GM06990 (cell line): Measurements from ENCODE around the gene SLX9.

Source experiments
- DNase-seq: peaks from one replicate; pipeline ENCODE4 v3.0.0-alpha.2; 2011; ENCODE audit not compliant: insufficient read length; ENCODE audit errors: extremely low read depth
- H3K27me3 ChIP-seq: replicated peaks from 2 replicates; pipeline ENCODE4 v1.6.0; 2011; ENCODE audit warnings: low read length; ENCODE audit not compliant: control insufficient read depth, insufficient read depth
- H3K36me3 ChIP-seq: 2 replicates; pipeline ENCODE4 v1.5.1; 2011; ENCODE audit warnings: low read length; ENCODE audit not compliant: control insufficient read depth, insufficient read depth
- H3K4me3 ChIP-seq: replicated peaks from 2 replicates; pipeline ENCODE4 v1.5.1; 2011; ENCODE audit warnings: low read depth, mild to moderate bottlenecking, control low read depth, low read length
- TF ChIP-seq, protein P1 (sequence below): IDR thresholded peaks from 2 replicates; pipeline ENCODE4 v1.5.1; 2011; ENCODE audit warnings: low read length, control low read depth, mild to moderate bottlenecking, inconsistent platforms; ENCODE audit not compliant: insufficient read depth, poor library complexity, severe bottlenecking

SLX9 gene

GRCh38 chr21:44949779-44950198 is 10.0 kb downstream of the SLX9 start:
- H3K4me3 ChIP-seq, result no peak overlapping the region
- TF ChIP-seq, protein P1, sequence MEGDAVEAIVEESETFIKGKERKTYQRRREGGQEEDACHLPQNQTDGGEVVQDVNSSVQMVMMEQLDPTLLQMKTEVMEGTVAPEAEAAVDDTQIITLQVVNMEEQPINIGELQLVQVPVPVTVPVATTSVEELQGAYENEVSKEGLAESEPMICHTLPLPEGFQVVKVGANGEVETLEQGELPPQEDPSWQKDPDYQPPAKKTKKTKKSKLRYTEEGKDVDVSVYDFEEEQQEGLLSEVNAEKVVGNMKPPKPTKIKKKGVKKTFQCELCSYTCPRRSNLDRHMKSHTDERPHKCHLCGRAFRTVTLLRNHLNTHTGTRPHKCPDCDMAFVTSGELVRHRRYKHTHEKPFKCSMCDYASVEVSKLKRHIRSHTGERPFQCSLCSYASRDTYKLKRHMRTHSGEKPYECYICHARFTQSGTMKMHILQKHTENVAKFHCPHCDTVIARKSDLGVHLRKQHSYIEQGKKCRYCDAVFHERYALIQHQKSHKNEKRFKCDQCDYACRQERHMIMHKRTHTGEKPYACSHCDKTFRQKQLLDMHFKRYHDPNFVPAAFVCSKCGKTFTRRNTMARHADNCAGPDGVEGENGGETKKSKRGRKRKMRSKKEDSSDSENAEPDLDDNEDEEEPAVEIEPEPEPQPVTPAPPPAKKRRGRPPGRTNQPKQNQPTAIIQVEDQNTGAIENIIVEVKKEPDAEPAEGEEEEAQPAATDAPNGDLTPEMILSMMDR, result peak; percentile 92
- no peaks in the 10 kb centered on the region for H3K27me3 ChIP-seq
- peaks cover 29% of the 10 kb centered on the region for H3K36me3 ChIP-seq
- DNase-seq, result peak; percentile 53

GRCh38 chr21:44950351-44950750 is 10.5 kb downstream of the SLX9 start:
- TF ChIP-seq, protein P1, result no peak
- Histone ChIP-seq H3K36me3 (peaks cover 28% of the 10 kb centered on the region), H3K27me3 (no peaks in the 10 kb centered on the region), H3K4me3 (no peak overlapping the region)
- DNase-seq, result no peak

DNA sequence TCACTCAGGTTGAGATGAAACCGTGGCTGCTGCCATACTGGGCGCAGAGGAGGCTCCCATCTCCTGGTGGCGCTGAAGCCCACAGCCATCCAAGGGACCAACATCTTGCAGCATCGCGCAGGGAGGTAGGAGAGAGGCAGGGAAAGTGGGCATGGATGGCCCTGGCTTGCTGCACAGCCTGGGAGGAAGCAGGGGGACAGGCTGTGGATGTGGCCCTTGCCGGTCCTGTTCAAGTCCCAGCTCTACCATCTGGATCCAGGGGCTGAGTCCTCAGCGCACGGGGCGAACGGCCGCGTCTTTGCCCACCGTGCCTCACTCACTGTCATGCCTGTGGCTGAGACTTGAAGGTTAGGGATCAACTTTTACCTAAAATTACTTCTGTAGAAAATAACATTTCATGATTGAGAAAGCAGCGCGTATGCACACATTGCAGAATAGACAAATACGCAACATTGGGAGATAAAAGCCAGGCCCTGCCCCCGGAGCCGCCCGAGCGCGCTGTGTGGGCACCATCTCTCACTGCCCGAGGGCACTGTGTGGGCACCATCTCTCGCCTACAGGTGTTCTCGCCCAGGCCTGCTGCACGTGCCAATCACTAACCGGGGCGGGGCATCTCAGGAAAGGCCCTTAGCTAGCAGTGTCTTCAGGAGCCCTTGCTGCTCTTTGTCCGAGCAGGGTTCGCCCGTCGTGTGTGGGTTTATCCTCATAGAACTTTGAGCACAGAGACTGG is 11.5 kb downstream of the SLX9 start:
- no peak for DNase-seq
- Histone ChIP-seq H3K36me3 (peaks cover 29% of the 10 kb centered on the region), H3K4me3 (no peak overlapping the region), H3K27me3 (no peaks in the 10 kb centered on the region)
- TF ChIP-seq, protein P1, result no peak

DNA sequence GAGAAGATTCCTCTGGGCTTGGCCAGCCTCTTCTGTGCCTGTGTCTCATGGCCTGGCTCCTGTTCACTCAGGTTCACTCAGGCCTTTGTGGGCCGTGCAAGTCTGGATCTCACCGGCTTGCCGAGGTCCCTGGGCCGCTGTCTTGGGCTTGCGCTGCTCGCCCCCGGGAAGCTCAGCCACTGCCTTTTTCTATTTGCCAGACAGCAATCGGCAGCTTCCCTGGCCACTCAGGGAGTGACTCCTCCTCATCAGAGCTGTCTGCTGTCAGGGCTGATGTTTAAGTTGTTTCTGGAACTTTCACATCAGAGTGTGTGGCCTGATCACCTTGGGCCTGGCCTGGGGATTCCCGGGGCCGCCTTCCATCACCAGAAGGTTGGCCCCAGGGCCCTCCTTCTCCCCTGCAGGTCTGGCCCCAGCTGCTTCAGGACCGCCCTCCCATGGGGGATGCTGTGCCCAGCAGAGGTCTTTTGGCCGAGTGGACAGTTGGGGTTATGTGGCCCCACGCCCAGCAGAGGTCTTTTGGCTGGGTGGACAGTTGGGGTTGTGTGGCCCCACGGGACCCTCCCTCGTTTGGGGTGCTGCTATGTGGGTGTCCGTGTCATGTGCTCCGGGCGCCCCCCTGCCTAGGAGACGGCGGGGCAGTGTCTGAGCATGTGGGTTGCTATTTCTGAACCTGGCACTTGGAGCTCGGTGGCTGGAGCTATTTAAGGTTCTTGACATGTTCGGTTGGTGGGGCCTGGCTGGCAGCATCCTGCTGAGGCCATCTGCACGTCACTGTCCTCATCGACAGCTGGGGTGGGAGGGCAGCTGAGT is 12.5 kb downstream of the SLX9 start:
- Histone ChIP-seq H3K4me3 (no peak overlapping the region), H3K27me3 (no peaks in the 10 kb centered on the region), H3K36me3 (peaks cover 31% of the 10 kb centered on the region)
- TF ChIP-seq, protein P1, result no peak
- DNase-seq, result no peak

GRCh38 chr21:44952929-44953627 is 13.2 kb downstream of the SLX9 start:
- peaks cover 32% of the 10 kb centered on the region for H3K36me3 ChIP-seq
- H3K4me3 ChIP-seq, result no peak overlapping the region
- DNase-seq, result no peak
- TF ChIP-seq, protein P1, result no peak
- H3K27me3 ChIP-seq, result no peaks in the 10 kb centered on the region
